ENCODE measurements around the gene RGL2. TPM values are rescaled to one million over a fixed set of nuclear protein-coding genes. Genes with fewer than 3 reads are reported as not detected.

The RGL2 gene
- polyA plus RNA-seq, 6 donors from 2014 or later, result 15.5 to 39.0 (median 17.2) TPM

DNA sequence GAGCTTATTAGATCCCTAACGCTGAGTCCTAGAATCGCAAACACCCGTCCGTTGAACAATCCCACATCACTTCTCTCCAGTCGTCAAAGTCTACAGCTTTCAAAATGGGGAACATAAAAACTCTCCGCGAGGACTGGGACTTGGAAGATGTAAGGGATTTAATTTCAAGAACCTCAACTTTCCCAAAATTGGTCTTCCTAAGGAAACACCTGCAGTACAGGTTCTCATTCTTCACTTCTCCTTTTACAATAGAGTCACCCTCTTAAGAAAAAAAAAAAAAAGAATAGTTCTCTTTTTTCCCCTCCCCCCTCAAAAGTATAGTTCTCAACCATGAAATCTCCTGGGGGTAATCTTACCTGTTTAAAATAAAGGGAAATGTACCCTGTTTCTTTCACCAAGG, 25.4 kb upstream of the RGL2 start:
- Mint-ChIP-seq H3K4me3 (peak overlapping the region; percentile 89 to 100 (median 98)), H3K36me3 (peaks cover 13 to 24% of the 10 kb centered on the region in 2 donors), H3K9me3 (no peaks in the 10 kb centered on the region), H3K27me3 (no peaks in the 10 kb centered on the region), H3K27ac (peak overlapping the region; percentile 89 to 100 (median 96)), H3K4me1 (peaks cover 54 to 62% (median 55%) of the 10 kb centered on the region in 3 donors)
- peak; percentile 46 to 53 for ATAC-seq (ENCODE audit: low read depth in 2 of 2)
- peak; percentile 86 for DNase-seq

- ATAC-seq (ENCODE audit: low read depth in 2 of 2) (no peak), DNase-seq (no peak)
- Mint-ChIP-seq H3K4me3 (peak overlapping the region; percentile 89 to 100 (median 98)), H3K4me1 (peaks cover 54 to 63% (median 55%) of the 10 kb centered on the region in 3 donors), H3K27me3 (no peaks in the 10 kb centered on the region), H3K36me3 (peaks cover 13 to 29% of the 10 kb centered on the region in 2 donors), H3K9me3 (no peaks in the 10 kb centered on the region), H3K27ac (peak overlapping the region; percentile 89 to 100 (median 96))
These were observed 24.8 kb upstream of the RGL2 start for GRCh38 chr6:33323623-33323948.

DNA sequence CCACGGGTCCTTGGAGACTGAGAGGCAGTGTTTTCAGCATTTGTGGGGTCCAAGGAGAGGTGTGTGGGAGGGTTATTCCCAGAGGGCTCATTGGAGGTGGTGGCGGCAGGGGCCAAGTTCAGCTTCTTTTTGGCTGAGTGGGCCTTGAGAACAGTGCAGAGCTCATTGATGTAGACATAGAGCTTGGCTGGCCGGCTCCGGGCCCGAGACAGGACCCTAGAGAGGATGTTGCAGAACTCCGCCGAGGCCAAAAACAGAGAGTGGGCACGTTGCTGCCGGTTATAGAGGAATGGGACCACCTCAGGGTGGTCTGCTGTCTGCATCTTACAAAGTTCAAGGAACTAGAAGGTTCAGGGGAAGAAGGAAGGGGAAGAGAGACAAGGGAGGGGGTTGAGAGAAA, 22.5 kb upstream of the RGL2 start:
- peaks cover 68 to 80% (median 74%) of the 10 kb centered on the region in 3 donors for H3K4me1 Mint-ChIP-seq
- peak overlapping the region in 3 of 6 donors; percentile 87 to 95 (median 94) for H3K27ac Mint-ChIP-seq
- H3K36me3 Mint-ChIP-seq, result peaks cover 13 to 33% of the 10 kb centered on the region in 2 donors
- ATAC-seq (ENCODE audit: low read depth in 2 of 2), result no peak
- no peaks in the 10 kb centered on the region for H3K27me3 Mint-ChIP-seq
- no peaks in the 10 kb centered on the region for H3K9me3 Mint-ChIP-seq
- peak overlapping the region; percentile 89 to 100 (median 97) for H3K4me3 Mint-ChIP-seq
- no peak for DNase-seq

GRCh38 chr6:33320315-33321181, 21.8 kb upstream of the RGL2 start:
- Mint-ChIP-seq H3K9me3 (no peaks in the 10 kb centered on the region), H3K4me1 (peaks cover 70 to 83% (median 75%) of the 10 kb centered on the region in 3 donors), H3K4me3 (peak overlapping the region; percentile 89 to 100 (median 97)), H3K36me3 (peaks cover 13 to 33% of the 10 kb centered on the region in 2 donors), H3K27ac (peak overlapping the region in 4 of 6 donors; percentile 32 to 100 (median 83)), H3K27me3 (no peaks in the 10 kb centered on the region)
- DNase-seq, result no peak
- ATAC-seq (ENCODE audit: low read depth in 2 of 2), result no peak

DNA sequence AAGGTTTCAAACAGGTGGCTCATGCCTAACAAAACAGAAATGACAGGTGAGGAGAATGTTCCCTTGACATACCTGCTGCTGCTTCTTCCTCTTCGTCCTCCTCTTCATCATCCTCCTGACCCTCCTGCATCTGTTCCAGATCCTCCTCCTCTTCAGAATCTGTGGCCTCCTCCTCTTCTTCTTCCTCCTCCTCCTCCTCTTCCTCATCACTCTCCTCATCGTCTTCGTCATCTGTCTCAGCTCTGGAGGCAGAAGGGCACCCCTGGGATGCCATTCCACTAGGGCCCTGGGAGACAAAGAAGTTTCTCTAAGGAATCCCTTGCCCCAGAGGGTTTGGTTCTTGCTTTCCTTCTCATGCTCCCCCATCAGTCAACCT, 21.2 kb upstream of the RGL2 start:
- H3K36me3 Mint-ChIP-seq, result peaks cover 13 to 33% of the 10 kb centered on the region in 2 donors
- no peak for ATAC-seq (ENCODE audit: low read depth in 2 of 2)

DNA sequence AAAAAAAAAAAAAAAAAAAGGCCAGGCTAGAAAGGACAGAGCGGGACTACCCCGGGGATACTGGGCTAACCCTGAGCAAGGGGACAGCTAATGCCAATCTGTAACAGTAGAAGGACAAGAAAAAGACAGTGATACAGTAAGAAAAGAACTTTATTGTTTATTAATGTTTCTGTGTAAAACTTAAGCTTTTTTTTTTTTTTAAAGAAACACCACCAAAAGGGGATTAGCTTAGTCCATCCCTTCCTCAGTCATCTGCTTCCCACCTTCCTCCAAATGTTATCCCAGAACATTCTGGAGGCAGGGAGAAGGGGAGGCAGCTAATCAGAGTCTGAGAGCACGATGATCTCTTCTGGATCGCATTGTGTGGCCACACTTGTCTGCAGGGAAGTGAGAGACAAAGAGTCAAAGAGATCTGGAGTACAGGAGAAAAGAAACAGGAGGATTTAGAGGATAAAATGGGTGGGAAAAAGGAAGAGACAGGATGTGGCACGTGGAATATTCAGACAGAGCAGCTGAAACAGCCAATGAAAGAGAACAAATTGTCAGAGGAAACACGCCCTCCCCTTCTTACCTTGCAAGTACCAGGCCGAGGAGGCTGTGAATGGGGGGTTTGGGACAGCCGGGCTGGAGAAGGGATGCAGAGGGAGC, 19.8 kb upstream of the RGL2 start:
- peak overlapping the region; percentile 98 to 100 (median 98) for H3K27ac Mint-ChIP-seq
- no peaks in the 10 kb centered on the region for H3K27me3 Mint-ChIP-seq
- H3K4me3 Mint-ChIP-seq, result peak overlapping the region; percentile 89 to 100 (median 100)
- ATAC-seq (ENCODE audit: low read depth in 2 of 2) (no peak), DNase-seq (no peak)
- H3K36me3 Mint-ChIP-seq, result peaks cover 13 to 33% of the 10 kb centered on the region in 2 donors
- no peaks in the 10 kb centered on the region for H3K9me3 Mint-ChIP-seq
- peaks cover 78 to 88% (median 87%) of the 10 kb centered on the region in 3 donors for H3K4me1 Mint-ChIP-seq

More for the DNA sequence above, 21.2 kb upstream of the RGL2 start:
- no peaks in the 10 kb centered on the region for H3K27me3 Mint-ChIP-seq
- no peak for DNase-seq
- H3K9me3 Mint-ChIP-seq, result no peaks in the 10 kb centered on the region
- H3K27ac Mint-ChIP-seq, result peak overlapping the region in 2 of 6 donors; percentile 60 to 100
- H3K4me1 Mint-ChIP-seq, result peaks cover 76 to 89% (median 81%) of the 10 kb centered on the region in 3 donors
- H3K4me3 Mint-ChIP-seq, result peak overlapping the region in 6 of 8 donors; percentile 16 to 100 (median 92)

GRCh38 chr6:33317669-33318425, 19.1 kb upstream of the RGL2 start, which contains the start of gene ZBTB22:
TSS of gene ZBTB22 (minus strand) at chr6:33317744. CDS start at chr6:33316916, 828 bp downstream.
- H3K27me3 Mint-ChIP-seq, result no peaks in the 10 kb centered on the region
- peak; percentile 95 for DNase-seq
- H3K4me1 Mint-ChIP-seq, result peaks cover 75 to 91% (median 84%) of the 10 kb centered on the region in 3 donors
- H3K27ac Mint-ChIP-seq, result peak within 1 kb of the TSS; percentile 98 to 100 (median 99)
- H3K36me3 Mint-ChIP-seq, result peaks cover 14 to 36% of the 10 kb centered on the region in 2 donors
- peak within 1 kb of the TSS; percentile 89 to 100 (median 100) for H3K4me3 Mint-ChIP-seq
- ATAC-seq (ENCODE audit: low read depth in 2 of 2), result peak; percentile 41 to 47
- H3K9me3 Mint-ChIP-seq, result no peaks in the 10 kb centered on the region

DNA sequence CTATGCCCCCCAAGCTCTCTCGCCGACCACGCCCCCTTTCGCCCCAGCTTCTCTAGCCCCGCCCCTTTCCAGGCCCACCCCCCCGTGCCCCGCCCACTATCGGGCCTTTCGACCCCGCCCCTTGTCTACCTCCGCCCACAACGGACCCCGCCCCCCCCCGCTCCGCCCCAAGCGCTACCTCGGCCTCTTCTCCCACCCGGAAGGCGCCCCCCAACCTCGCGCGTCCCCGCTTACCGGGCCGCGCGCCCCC, 18.6 kb upstream of the RGL2 start:
- H3K9me3 Mint-ChIP-seq, result no peaks in the 10 kb centered on the region
- peak overlapping the region; percentile 89 to 100 (median 100) for H3K4me3 Mint-ChIP-seq
- no peaks in the 10 kb centered on the region for H3K27me3 Mint-ChIP-seq
- peaks cover 19 to 36% of the 10 kb centered on the region in 2 donors for H3K36me3 Mint-ChIP-seq
- H3K27ac Mint-ChIP-seq, result peak overlapping the region; percentile 30 to 100 (median 88)
- ATAC-seq (ENCODE audit: low read depth in 2 of 2), result no peak
- H3K4me1 Mint-ChIP-seq, result peaks cover 76 to 96% (median 86%) of the 10 kb centered on the region in 3 donors
- no peak for DNase-seq

GRCh38 chr6:33316603-33317418, 18.1 kb upstream of the RGL2 start:
- DNase-seq, result no peak
- no peaks in the 10 kb centered on the region for H3K27me3 Mint-ChIP-seq
- H3K27ac Mint-ChIP-seq, result peak overlapping the region; percentile 80 to 100 (median 97)
- peaks cover 19 to 37% of the 10 kb centered on the region in 2 donors for H3K36me3 Mint-ChIP-seq
- H3K4me1 Mint-ChIP-seq, result peaks cover 76 to 96% (median 86%) of the 10 kb centered on the region in 3 donors
- ATAC-seq (ENCODE audit: low read depth in 2 of 2), result no peak
- H3K4me3 Mint-ChIP-seq, result peak overlapping the region; percentile 89 to 100 (median 100)
- H3K9me3 Mint-ChIP-seq, result no peaks in the 10 kb centered on the region

DNA sequence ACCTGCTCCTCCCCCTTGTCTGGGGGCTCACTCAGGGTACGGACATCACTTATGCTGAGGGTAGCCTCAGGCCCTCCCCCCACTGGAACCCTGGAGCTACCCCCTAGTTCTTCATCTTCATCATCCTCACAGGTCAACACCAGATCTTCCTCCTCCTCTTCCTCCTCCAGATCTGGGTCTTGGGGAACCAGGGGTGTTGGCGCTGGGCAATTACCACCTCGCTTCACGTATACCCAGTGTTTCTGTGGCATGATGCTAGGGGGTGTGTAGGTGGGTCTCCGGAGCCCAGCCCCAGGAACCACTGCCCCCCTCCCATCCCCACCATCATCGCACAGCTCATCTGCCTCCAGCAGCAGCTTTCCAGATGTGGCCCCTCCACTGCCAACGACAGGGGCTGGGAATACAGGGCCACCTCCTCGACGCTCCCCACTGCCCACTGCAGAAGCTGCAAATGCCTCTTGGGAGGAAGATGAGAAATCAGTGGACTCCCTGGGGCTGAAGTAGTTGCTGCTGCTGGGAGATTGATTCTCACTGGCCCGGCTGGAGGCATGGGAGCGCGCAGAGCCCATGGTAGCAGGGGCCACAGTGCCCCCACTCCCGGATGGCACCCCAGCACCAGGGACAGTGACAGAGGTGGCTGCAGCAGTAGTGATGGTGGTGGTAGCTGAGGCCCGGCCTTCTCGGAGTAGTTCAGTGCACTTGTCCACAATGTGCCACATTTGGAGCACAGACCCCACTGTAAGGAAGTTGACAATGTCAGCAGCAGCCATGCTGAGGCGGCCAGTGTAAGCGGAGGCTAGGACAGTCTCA, 17.3 kb upstream of the RGL2 start:
- no peaks in the 10 kb centered on the region for H3K27me3 Mint-ChIP-seq
- no peaks in the 10 kb centered on the region for H3K9me3 Mint-ChIP-seq
- peak overlapping the region; percentile 88 to 100 (median 96) for H3K27ac Mint-ChIP-seq
- no peak for ATAC-seq (ENCODE audit: low read depth in 2 of 2)
- peaks cover 19 to 37% of the 10 kb centered on the region in 2 donors for H3K36me3 Mint-ChIP-seq
- no peak for DNase-seq
- peak overlapping the region; percentile 82 to 100 (median 100) for H3K4me3 Mint-ChIP-seq
- peaks cover 74 to 92% (median 85%) of the 10 kb centered on the region in 3 donors for H3K4me1 Mint-ChIP-seq

GRCh38 chr6:33314943-33315792, 16.4 kb upstream of the RGL2 start:
- no peaks in the 10 kb centered on the region for H3K27me3 Mint-ChIP-seq
- no peak for DNase-seq
- no peak for ATAC-seq (ENCODE audit: low read depth in 2 of 2)
- H3K4me1 Mint-ChIP-seq, result peaks cover 65 to 85% (median 83%) of the 10 kb centered on the region in 3 donors
- H3K36me3 Mint-ChIP-seq, result peaks cover 14 to 32% of the 10 kb centered on the region in 2 donors
- peak overlapping the region; percentile 94 to 100 (median 99) for H3K4me3 Mint-ChIP-seq
- peak overlapping the region; percentile 99 to 100 (median 100) for H3K27ac Mint-ChIP-seq
- H3K9me3 Mint-ChIP-seq, result no peaks in the 10 kb centered on the region

Measured in naive B cell (primary cell).